GM21717 (cell line): ENCODE results near the gene ERC2.
"Not testable (repeated sequence)": the region's sequence is repeated elsewhere in the genome, so short reads cannot be mapped to it uniquely, and the experiment has no call there.

ENCODE experiments used
- ATAC-seq: cut with Tn5 transposase; IDR thresholded peaks from one replicate; pipeline ENCODE4 v1.9.1; 2021; ENCODE audit warnings: mild to moderate bottlenecking, moderate library complexity; ENCODE audit not compliant: unreplicated experiment

Gene ERC2

GRCh38 chr3:56468184-56469106 is at the start of gene ERC2:
Gene ERC2, minus strand, starts transcription at chr3:56468467.
- ATAC-seq: no peak

- ATAC-seq: no peak
Observed at GRCh38 chr3:56502738-56503137, 34.5 kb upstream of the ERC2 start.

- not testable (repeated sequence) for ATAC-seq
Observed at GRCh38 chr3:56496376-56496775, 28.1 kb upstream of the ERC2 start.

GRCh38 chr3:56494679-56495322 is 26.5 kb upstream of the ERC2 start:
- ATAC-seq: peak; percentile 89

GRCh38 chr3:56491566-56491965 is 23.3 kb upstream of the ERC2 start:
- no peak for ATAC-seq

GRCh38 chr3:56488812-56489600 is 20.7 kb upstream of the ERC2 start:
- ATAC-seq: no peak

GRCh38 chr3:56484525-56485032 is 16.3 kb upstream of the ERC2 start:
- no peak for ATAC-seq

GRCh38 chr3:56484122-56484521 is 15.9 kb upstream of the ERC2 start:
- no peak for ATAC-seq

- ATAC-seq: no peak
Observed at GRCh38 chr3:56477646-56478045, 9.4 kb upstream of the ERC2 start.

GRCh38 chr3:56476771-56477170 is 8.5 kb upstream of the ERC2 start:
- no peak for ATAC-seq

- no peak for ATAC-seq
Observed at GRCh38 chr3:56471771-56472170, 3.5 kb upstream of the ERC2 start.

- no peak for ATAC-seq
Observed at GRCh38 chr3:56469141-56469540, 874 bp upstream of the ERC2 start.

GRCh38 chr3:56467801-56468183 is 475 bp downstream of the ERC2 start:
- ATAC-seq: no peak

- ATAC-seq: no peak
Observed at GRCh38 chr3:56467108-56467507, 1.2 kb downstream of the ERC2 start.

- no peak for ATAC-seq
Observed at GRCh38 chr3:56459719-56460118, 8.5 kb downstream of the ERC2 start.

- ATAC-seq: no peak
Observed at GRCh38 chr3:56459104-56459496, 9.2 kb downstream of the ERC2 start.

- no peak for ATAC-seq
Observed at GRCh38 chr3:56458496-56459103, 9.7 kb downstream of the ERC2 start.

GRCh38 chr3:56456117-56456516 is 12.2 kb downstream of the ERC2 start:
- no peak for ATAC-seq

- ATAC-seq: no peak
Observed at GRCh38 chr3:56453011-56453410, 15.3 kb downstream of the ERC2 start.

- ATAC-seq: no peak
Observed at GRCh38 chr3:56452085-56452484, 16.2 kb downstream of the ERC2 start.

- no peak for ATAC-seq
Observed at GRCh38 chr3:56443372-56443771, 24.9 kb downstream of the ERC2 start.
